Measurements from ENCODE around the gene DOK6.

The DOK6 gene

DNA sequence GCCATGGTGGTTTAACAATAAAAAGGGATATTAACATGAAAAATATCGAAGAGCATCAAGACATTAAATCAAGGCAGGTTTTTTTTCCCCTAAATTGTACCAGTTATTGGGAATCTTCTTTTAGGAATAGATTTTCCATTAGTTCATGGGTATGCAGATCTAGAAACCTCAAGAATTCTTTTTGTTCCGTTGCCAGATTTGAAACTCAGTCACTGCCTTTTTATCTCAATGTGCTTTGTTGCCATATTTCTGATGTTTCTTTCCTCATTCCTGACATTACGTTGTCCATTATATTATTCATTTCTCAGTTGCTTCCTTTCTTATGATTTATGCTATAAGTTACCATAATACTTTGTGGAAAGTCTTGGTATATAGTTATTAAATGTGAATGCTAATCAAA lies 384.8 kb downstream of the DOK6 start:
- no peaks in the 10 kb centered on the region for H3K4me1 Mint-ChIP-seq
- H3K27me3 Mint-ChIP-seq (ENCODE audit: low read depth, poor library complexity) = no peaks in the 10 kb centered on the region
- TF ChIP-seq, protein P1, sequence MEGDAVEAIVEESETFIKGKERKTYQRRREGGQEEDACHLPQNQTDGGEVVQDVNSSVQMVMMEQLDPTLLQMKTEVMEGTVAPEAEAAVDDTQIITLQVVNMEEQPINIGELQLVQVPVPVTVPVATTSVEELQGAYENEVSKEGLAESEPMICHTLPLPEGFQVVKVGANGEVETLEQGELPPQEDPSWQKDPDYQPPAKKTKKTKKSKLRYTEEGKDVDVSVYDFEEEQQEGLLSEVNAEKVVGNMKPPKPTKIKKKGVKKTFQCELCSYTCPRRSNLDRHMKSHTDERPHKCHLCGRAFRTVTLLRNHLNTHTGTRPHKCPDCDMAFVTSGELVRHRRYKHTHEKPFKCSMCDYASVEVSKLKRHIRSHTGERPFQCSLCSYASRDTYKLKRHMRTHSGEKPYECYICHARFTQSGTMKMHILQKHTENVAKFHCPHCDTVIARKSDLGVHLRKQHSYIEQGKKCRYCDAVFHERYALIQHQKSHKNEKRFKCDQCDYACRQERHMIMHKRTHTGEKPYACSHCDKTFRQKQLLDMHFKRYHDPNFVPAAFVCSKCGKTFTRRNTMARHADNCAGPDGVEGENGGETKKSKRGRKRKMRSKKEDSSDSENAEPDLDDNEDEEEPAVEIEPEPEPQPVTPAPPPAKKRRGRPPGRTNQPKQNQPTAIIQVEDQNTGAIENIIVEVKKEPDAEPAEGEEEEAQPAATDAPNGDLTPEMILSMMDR (IDR thresholded peaks at IDR 0.05) = no peak

DNA sequence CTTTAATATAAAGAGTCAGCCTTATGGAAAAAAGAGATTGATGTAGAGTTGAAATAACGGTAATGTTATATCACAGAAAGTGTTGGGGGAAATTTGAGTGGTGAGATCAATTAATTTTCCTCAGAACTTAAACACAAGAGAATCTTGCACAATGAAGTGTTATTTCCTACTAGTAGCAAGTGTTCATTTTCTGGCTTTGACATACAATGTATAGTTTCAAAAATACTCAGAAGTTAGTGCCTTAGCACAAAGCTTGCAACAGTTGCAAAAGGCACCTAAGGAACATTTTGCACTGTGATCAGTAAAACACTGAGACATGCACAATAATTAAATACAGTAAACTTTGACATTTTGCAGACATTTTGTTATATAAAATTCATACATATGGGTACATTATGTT lies 385.7 kb downstream of the DOK6 start:
- Mint-ChIP-seq H3K36me3 (ENCODE audit: low read depth) (peaks cover 4% of the 10 kb centered on the region), H3K4me1 (no peaks in the 10 kb centered on the region), H3K9me3 (peaks cover 2% of the 10 kb centered on the region), H3K27ac (no peak overlapping the region), H3K4me3 (no peak overlapping the region), H3K27me3 (ENCODE audit: low read depth, poor library complexity) (no peaks in the 10 kb centered on the region)
- DNase-seq = no peak
- TF ChIP-seq, protein P1 (IDR thresholded peaks at IDR 0.05) = no peak

More for the DNA sequence above, 384.8 kb downstream of the DOK6 start:
- peaks cover 4% of the 10 kb centered on the region for H3K36me3 Mint-ChIP-seq (ENCODE audit: low read depth)
- no peak for DNase-seq
- no peak overlapping the region for H3K4me3 Mint-ChIP-seq
- H3K9me3 Mint-ChIP-seq = no peaks in the 10 kb centered on the region
- no peak overlapping the region for H3K27ac Mint-ChIP-seq

DNA sequence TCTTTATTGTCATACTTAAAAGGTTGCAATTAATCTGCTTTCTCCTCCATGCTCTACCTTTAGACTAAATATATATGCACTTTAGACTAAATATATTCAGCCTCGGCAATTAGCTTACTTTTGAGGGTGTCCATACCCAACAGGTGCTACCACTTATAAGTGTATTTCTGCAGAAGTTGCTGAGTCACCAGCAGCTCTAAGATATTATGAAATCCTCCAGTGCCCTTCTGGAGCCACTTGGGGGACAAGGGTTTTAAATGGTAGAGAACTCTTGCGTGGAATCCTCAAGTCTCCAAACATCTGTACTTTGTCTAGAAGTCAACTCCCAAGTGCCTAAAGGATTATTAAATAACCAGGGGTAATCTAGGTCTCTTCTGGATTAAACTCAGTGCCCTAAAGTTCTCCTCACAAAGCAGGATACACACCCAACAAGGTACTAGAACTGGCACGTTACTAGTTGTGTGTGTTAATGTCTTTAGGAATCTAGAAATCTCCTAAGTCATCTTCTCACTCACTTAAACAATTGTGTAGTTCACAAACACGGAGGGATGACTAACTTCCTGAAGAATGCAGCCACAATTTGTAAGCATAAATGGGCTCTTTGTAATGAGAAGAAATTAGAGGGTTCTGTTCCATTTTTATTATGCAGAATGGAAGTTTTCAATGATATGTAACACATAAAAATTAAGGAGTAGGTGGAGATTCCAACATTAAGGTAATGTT lies 387.3 kb downstream of the DOK6 start:
- Mint-ChIP-seq H3K36me3 (ENCODE audit: low read depth) (peaks cover 14% of the 10 kb centered on the region), H3K9me3 (peaks cover 12% of the 10 kb centered on the region), H3K27ac (no peak overlapping the region), H3K27me3 (ENCODE audit: low read depth, poor library complexity) (no peaks in the 10 kb centered on the region), H3K4me3 (no peak overlapping the region), H3K4me1 (no peaks in the 10 kb centered on the region)
- no peak for DNase-seq
- TF ChIP-seq, protein P1 (IDR thresholded peaks at IDR 0.05) = no peak

DNA sequence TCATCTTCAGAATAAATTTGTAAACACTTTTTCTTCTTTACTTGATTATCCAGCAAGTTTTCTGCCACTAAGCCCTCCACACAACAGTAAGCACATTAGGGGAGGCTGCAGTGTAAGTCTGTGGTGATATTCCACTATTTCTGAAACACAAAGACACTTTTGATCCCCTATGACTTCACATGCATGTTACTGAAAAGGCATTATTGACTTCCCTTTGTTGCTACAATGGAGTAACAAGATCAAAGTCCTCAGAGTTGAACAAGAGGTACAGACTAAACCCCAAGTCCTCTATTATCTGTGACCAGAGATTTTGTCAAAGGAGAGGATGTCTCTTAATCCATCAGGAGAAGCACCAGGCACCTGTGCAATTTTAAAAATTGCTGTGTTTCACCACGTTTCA lies 389.1 kb downstream of the DOK6 start:
- no peak overlapping the region for H3K27ac Mint-ChIP-seq
- H3K36me3 Mint-ChIP-seq (ENCODE audit: low read depth) = peaks cover 14% of the 10 kb centered on the region
- H3K27me3 Mint-ChIP-seq (ENCODE audit: low read depth, poor library complexity) = no peaks in the 10 kb centered on the region
- DNase-seq = no peak
- no peaks in the 10 kb centered on the region for H3K4me1 Mint-ChIP-seq
- peaks cover 12% of the 10 kb centered on the region for H3K9me3 Mint-ChIP-seq
- H3K4me3 Mint-ChIP-seq = no peak overlapping the region
- TF ChIP-seq, protein P1 (IDR thresholded peaks at IDR 0.05) = no peak

DNA sequence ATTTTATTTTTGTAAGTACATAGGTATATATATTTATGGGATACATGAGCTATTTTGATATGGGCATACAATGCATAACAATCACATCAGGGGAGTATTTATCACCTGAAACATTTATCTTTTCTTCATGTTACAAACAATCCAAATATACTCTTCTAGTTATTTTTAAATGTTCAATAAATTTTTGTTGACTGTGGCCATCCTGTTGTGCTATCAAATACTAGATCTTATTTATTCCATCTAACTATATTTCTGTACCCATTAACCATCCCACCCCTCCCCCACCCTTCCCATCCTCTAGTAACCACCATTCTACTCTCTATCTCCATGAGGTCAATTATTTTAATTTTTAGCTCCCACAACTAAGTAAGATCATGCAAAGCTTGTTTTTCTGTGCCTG lies 390.0 kb downstream of the DOK6 start:
- no peak for DNase-seq
- TF ChIP-seq, protein P1 (IDR thresholded peaks at IDR 0.05) = no peak

DNA sequence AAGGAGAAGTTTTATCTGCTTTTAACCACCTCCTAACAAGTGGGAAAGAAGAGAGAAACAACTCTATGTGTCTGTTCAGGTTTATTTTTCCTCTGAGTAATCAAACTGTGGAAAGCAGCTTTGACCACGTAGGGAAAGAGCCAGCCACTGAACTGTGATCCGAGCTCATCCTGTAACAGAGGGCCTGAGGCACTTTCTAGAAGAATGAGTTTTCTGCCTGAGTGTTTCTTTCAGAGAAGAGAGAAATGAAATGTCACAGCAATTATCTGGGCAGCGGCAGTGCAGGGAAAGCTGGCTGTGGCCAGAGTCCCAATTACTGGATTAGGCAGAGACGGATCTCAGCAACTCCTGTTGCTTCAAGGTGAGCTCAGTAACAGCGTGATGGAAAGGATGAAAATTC lies 395.1 kb downstream of the DOK6 start:
- Mint-ChIP-seq H3K36me3 (ENCODE audit: low read depth) (peaks cover 20% of the 10 kb centered on the region), H3K27ac (peak overlapping the region; percentile 96), H3K4me3 (no peak overlapping the region), H3K4me1 (peaks cover 16% of the 10 kb centered on the region), H3K27me3 (ENCODE audit: low read depth, poor library complexity) (no peaks in the 10 kb centered on the region), H3K9me3 (peaks cover 15% of the 10 kb centered on the region)
- no peak for DNase-seq
- TF ChIP-seq, protein P1 (IDR thresholded peaks at IDR 0.05) = no peak

More for the DNA sequence above, 390.0 kb downstream of the DOK6 start:
- Mint-ChIP-seq H3K4me3 (no peak overlapping the region), H3K36me3 (ENCODE audit: low read depth) (peaks cover 14% of the 10 kb centered on the region), H3K27ac (no peak overlapping the region), H3K27me3 (ENCODE audit: low read depth, poor library complexity) (no peaks in the 10 kb centered on the region), H3K4me1 (peaks cover 3% of the 10 kb centered on the region), H3K9me3 (peaks cover 12% of the 10 kb centered on the region)

Measured in nephron progenitor cell (in vitro differentiated cells).